ENCODE data around the gene HAND1. TPM values are rescaled to one million over a fixed set of nuclear protein-coding genes. Genes with fewer than 3 reads are reported as not detected.

Gene HAND1
- total RNA-seq, 1 donor from 2014 or later: not detected

GRCh38 chr5:154506049-154506715 is 28.2 kb upstream of the HAND1 start:
- H3K4me1 Mint-ChIP-seq (ENCODE audit: low read depth): no peaks in the 10 kb centered on the region
- H3K27me3 Mint-ChIP-seq (ENCODE audit: low read depth): peaks cover 62% of the 10 kb centered on the region
- H3K36me3 Mint-ChIP-seq (ENCODE audit: low read depth): peaks cover 2% of the 10 kb centered on the region

GRCh38 chr5:154505567-154505966 is 27.5 kb upstream of the HAND1 start:
- TF ChIP-seq CTCF (IDR thresholded peaks at IDR 0.05): no peak

More at GRCh38 chr5:154506049-154506715, 28.2 kb upstream of the HAND1 start:
- Mint-ChIP-seq H3K27ac (ENCODE audit: unreplicated experiment) (no peak overlapping the region), H3K9me3 (ENCODE audit: low read depth) (no peaks in the 10 kb centered on the region), H3K4me3 (ENCODE audit: unreplicated experiment) (no peak overlapping the region)
- no peak for TF ChIP-seq CTCF (IDR thresholded peaks at IDR 0.05)
- no peak for DNase-seq (ENCODE audit: low spot score)

GRCh38 chr5:154503698-154504039 is 25.6 kb upstream of the HAND1 start:
- H3K4me3 Mint-ChIP-seq (ENCODE audit: unreplicated experiment): no peak overlapping the region
- no peaks in the 10 kb centered on the region for H3K9me3 Mint-ChIP-seq (ENCODE audit: low read depth)
- no peak for DNase-seq (ENCODE audit: low spot score)
- H3K27me3 Mint-ChIP-seq (ENCODE audit: low read depth): peaks cover 60% of the 10 kb centered on the region
- no peaks in the 10 kb centered on the region for H3K36me3 Mint-ChIP-seq (ENCODE audit: low read depth)
- no peak for TF ChIP-seq CTCF (IDR thresholded peaks at IDR 0.05)
- no peaks in the 10 kb centered on the region for H3K4me1 Mint-ChIP-seq (ENCODE audit: low read depth)
- no peak overlapping the region for H3K27ac Mint-ChIP-seq (ENCODE audit: unreplicated experiment)

More at GRCh38 chr5:154505567-154505966, 27.5 kb upstream of the HAND1 start:
- Mint-ChIP-seq H3K27me3 (ENCODE audit: low read depth) (peaks cover 62% of the 10 kb centered on the region), H3K4me1 (ENCODE audit: low read depth) (no peaks in the 10 kb centered on the region), H3K27ac (ENCODE audit: unreplicated experiment) (no peak overlapping the region), H3K36me3 (ENCODE audit: low read depth) (peaks cover 2% of the 10 kb centered on the region), H3K9me3 (ENCODE audit: low read depth) (no peaks in the 10 kb centered on the region), H3K4me3 (ENCODE audit: unreplicated experiment) (no peak overlapping the region)
- DNase-seq (ENCODE audit: low spot score): no peak

- H3K9me3 Mint-ChIP-seq (ENCODE audit: low read depth): no peaks in the 10 kb centered on the region
- no peak for DNase-seq (ENCODE audit: low spot score)
- H3K27me3 Mint-ChIP-seq (ENCODE audit: low read depth): peaks cover 58% of the 10 kb centered on the region
- H3K4me1 Mint-ChIP-seq (ENCODE audit: low read depth): no peaks in the 10 kb centered on the region
- H3K4me3 Mint-ChIP-seq (ENCODE audit: unreplicated experiment): no peak overlapping the region
- no peak for TF ChIP-seq CTCF (IDR thresholded peaks at IDR 0.05)
- no peak overlapping the region for H3K27ac Mint-ChIP-seq (ENCODE audit: unreplicated experiment)
- H3K36me3 Mint-ChIP-seq (ENCODE audit: low read depth): no peaks in the 10 kb centered on the region
These were observed 24.2 kb upstream of the HAND1 start for GRCh38 chr5:154502180-154502579.

GRCh38 chr5:154501566-154501965 is 23.5 kb upstream of the HAND1 start:
- H3K36me3 Mint-ChIP-seq (ENCODE audit: low read depth): no peaks in the 10 kb centered on the region
- no peaks in the 10 kb centered on the region for H3K4me1 Mint-ChIP-seq (ENCODE audit: low read depth)
- H3K4me3 Mint-ChIP-seq (ENCODE audit: unreplicated experiment): no peak overlapping the region
- no peak for TF ChIP-seq CTCF (IDR thresholded peaks at IDR 0.05)
- no peak for DNase-seq (ENCODE audit: low spot score)
- peaks cover 55% of the 10 kb centered on the region for H3K27me3 Mint-ChIP-seq (ENCODE audit: low read depth)
- H3K27ac Mint-ChIP-seq (ENCODE audit: unreplicated experiment): no peak overlapping the region
- no peaks in the 10 kb centered on the region for H3K9me3 Mint-ChIP-seq (ENCODE audit: low read depth)
